ENCODE data around the gene ARHGAP10.
"Not testable (repeated sequence)": the region's sequence is repeated elsewhere in the genome, so short reads cannot be mapped to it uniquely, and the experiment has no call there.

Gene ARHGAP10

GRCh38 chr4:148075438-148075837 lies 343.6 kb downstream of the ARHGAP10 start:
- no peak overlapping the region for H3K9ac ChIP-seq (ENCODE audit: low read length in 5 of 5)
- no peak overlapping the region for H3K27ac ChIP-seq (ENCODE audit: low read depth, low read length)
- H3K27me3 ChIP-seq (ENCODE audit: control insufficient read depth in 5 of 5, insufficient read depth in 4 of 5, low read length in 5 of 5) = no peaks in the 10 kb centered on the region
- H3K4me1 ChIP-seq (ENCODE audit: control insufficient read depth in 5 of 5, insufficient read depth in 5 of 5, low read length in 5 of 5) = peaks cover 0 to 9% (median 0%) of the 10 kb centered on the region in 5 donors
- no peak overlapping the region for H3K4me3 ChIP-seq (ENCODE audit: low read depth in 1 of 5, low read length in 5 of 5)
- H3K9me3 ChIP-seq (ENCODE audit: control insufficient read depth in 5 of 5, low read length in 5 of 5) = peaks cover 0 to 29% (median 25%) of the 10 kb centered on the region in 5 donors
- H3K36me3 ChIP-seq (ENCODE audit: control insufficient read depth in 5 of 5, insufficient read depth in 5 of 5, low read length in 5 of 5) = peaks cover 9 to 70% (median 63%) of the 10 kb centered on the region in 5 donors

GRCh38 chr4:148076964-148077363 lies 345.1 kb downstream of the ARHGAP10 start:
- Histone ChIP-seq H3K9me3 (ENCODE audit: control insufficient read depth in 5 of 5, low read length in 5 of 5) (peaks cover 0 to 29% (median 25%) of the 10 kb centered on the region in 5 donors), H3K4me3 (ENCODE audit: low read depth in 1 of 5, low read length in 5 of 5) (no peak overlapping the region), H3K36me3 (ENCODE audit: control insufficient read depth in 5 of 5, insufficient read depth in 5 of 5, low read length in 5 of 5) (peaks cover 12 to 82% (median 73%) of the 10 kb centered on the region in 5 donors), H3K27ac (ENCODE audit: low read depth, low read length) (no peak overlapping the region), H3K4me1 (ENCODE audit: control insufficient read depth in 5 of 5, insufficient read depth in 5 of 5, low read length in 5 of 5) (peaks cover 0 to 9% (median 0%) of the 10 kb centered on the region in 5 donors), H3K9ac (ENCODE audit: low read length in 5 of 5) (no peak overlapping the region), H3K27me3 (ENCODE audit: control insufficient read depth in 5 of 5, insufficient read depth in 4 of 5, low read length in 5 of 5) (no peaks in the 10 kb centered on the region)

- Histone ChIP-seq H3K4me1 (ENCODE audit: control insufficient read depth in 5 of 5, insufficient read depth in 5 of 5, low read length in 5 of 5) (peaks cover 0 to 9% (median 0%) of the 10 kb centered on the region in 5 donors), H3K4me3 (ENCODE audit: low read depth in 1 of 5, low read length in 5 of 5) (no peak overlapping the region), H3K9ac (ENCODE audit: low read length in 5 of 5) (no peak overlapping the region), H3K36me3 (ENCODE audit: control insufficient read depth in 5 of 5, insufficient read depth in 5 of 5, low read length in 5 of 5) (peaks cover 12 to 81% (median 68%) of the 10 kb centered on the region in 5 donors), H3K27ac (ENCODE audit: low read depth, low read length) (no peak overlapping the region), H3K9me3 (ENCODE audit: control insufficient read depth in 5 of 5, low read length in 5 of 5) (peaks cover 0 to 29% (median 25%) of the 10 kb centered on the region in 5 donors), H3K27me3 (ENCODE audit: control insufficient read depth in 5 of 5, insufficient read depth in 4 of 5, low read length in 5 of 5) (no peaks in the 10 kb centered on the region)
Measured at GRCh38 chr4:148077581-148077980, 345.7 kb downstream of the ARHGAP10 start.

GRCh38 chr4:148078061-148078460 lies 346.2 kb downstream of the ARHGAP10 start:
- Histone ChIP-seq H3K4me1 (ENCODE audit: control insufficient read depth in 5 of 5, insufficient read depth in 5 of 5, low read length in 5 of 5) (peaks cover 0 to 9% (median 0%) of the 10 kb centered on the region in 5 donors), H3K27ac (ENCODE audit: low read depth, low read length) (no peak overlapping the region), H3K4me3 (ENCODE audit: low read depth in 1 of 5, low read length in 5 of 5) (no peak overlapping the region), H3K9ac (ENCODE audit: low read length in 5 of 5) (no peak overlapping the region), H3K9me3 (ENCODE audit: control insufficient read depth in 5 of 5, low read length in 5 of 5) (peaks cover 0 to 29% (median 25%) of the 10 kb centered on the region in 5 donors), H3K36me3 (ENCODE audit: control insufficient read depth in 5 of 5, insufficient read depth in 5 of 5, low read length in 5 of 5) (peaks cover 12 to 79% (median 64%) of the 10 kb centered on the region in 5 donors), H3K27me3 (ENCODE audit: control insufficient read depth in 5 of 5, insufficient read depth in 4 of 5, low read length in 5 of 5) (no peaks in the 10 kb centered on the region)

GRCh38 chr4:148079961-148080360 lies 348.1 kb downstream of the ARHGAP10 start:
- H3K9me3 ChIP-seq (ENCODE audit: control insufficient read depth in 5 of 5, low read length in 5 of 5) = peaks cover 0 to 22% (median 17%) of the 10 kb centered on the region in 5 donors
- no peak overlapping the region for H3K27ac ChIP-seq (ENCODE audit: low read depth, low read length)
- peaks cover 12 to 64% (median 45%) of the 10 kb centered on the region in 5 donors for H3K36me3 ChIP-seq (ENCODE audit: control insufficient read depth in 5 of 5, insufficient read depth in 5 of 5, low read length in 5 of 5)
- no peak overlapping the region for H3K4me3 ChIP-seq (ENCODE audit: low read depth in 1 of 5, low read length in 5 of 5)
- H3K4me1 ChIP-seq (ENCODE audit: control insufficient read depth in 5 of 5, insufficient read depth in 5 of 5, low read length in 5 of 5) = peaks cover 0 to 9% (median 0%) of the 10 kb centered on the region in 5 donors
- H3K27me3 ChIP-seq (ENCODE audit: control insufficient read depth in 5 of 5, insufficient read depth in 4 of 5, low read length in 5 of 5) = no peaks in the 10 kb centered on the region
- H3K9ac ChIP-seq (ENCODE audit: low read length in 5 of 5) = no peak overlapping the region

- Histone ChIP-seq H3K36me3 (ENCODE audit: control insufficient read depth in 5 of 5, insufficient read depth in 5 of 5, low read length in 5 of 5) (peaks cover 6 to 51% (median 34%) of the 10 kb centered on the region in 5 donors), H3K4me3 (ENCODE audit: low read depth in 1 of 5, low read length in 5 of 5) (no peak overlapping the region), H3K4me1 (ENCODE audit: control insufficient read depth in 5 of 5, insufficient read depth in 5 of 5, low read length in 5 of 5) (peaks cover 0 to 9% (median 0%) of the 10 kb centered on the region in 5 donors), H3K27me3 (ENCODE audit: control insufficient read depth in 5 of 5, insufficient read depth in 4 of 5, low read length in 5 of 5) (no peaks in the 10 kb centered on the region), H3K9ac (ENCODE audit: low read length in 5 of 5) (no peak overlapping the region), H3K9me3 (ENCODE audit: control insufficient read depth in 5 of 5, low read length in 5 of 5) (peaks cover 0 to 10% (median 6%) of the 10 kb centered on the region in 5 donors), H3K27ac (ENCODE audit: low read depth, low read length) (no peak overlapping the region)
Measured at GRCh38 chr4:148081267-148081666, 349.4 kb downstream of the ARHGAP10 start.

- H3K4me3 ChIP-seq (ENCODE audit: low read depth in 1 of 5, low read length in 5 of 5) = no peak overlapping the region
- peaks cover 0 to 6% (median 5%) of the 10 kb centered on the region in 5 donors for H3K9me3 ChIP-seq (ENCODE audit: control insufficient read depth in 5 of 5, low read length in 5 of 5)
- peaks cover 0 to 9% (median 0%) of the 10 kb centered on the region in 5 donors for H3K4me1 ChIP-seq (ENCODE audit: control insufficient read depth in 5 of 5, insufficient read depth in 5 of 5, low read length in 5 of 5)
- no peak overlapping the region for H3K27ac ChIP-seq (ENCODE audit: low read depth, low read length)
- no peak overlapping the region for H3K9ac ChIP-seq (ENCODE audit: low read length in 5 of 5)
- peaks cover 6 to 46% (median 30%) of the 10 kb centered on the region in 5 donors for H3K36me3 ChIP-seq (ENCODE audit: control insufficient read depth in 5 of 5, insufficient read depth in 5 of 5, low read length in 5 of 5)
- no peaks in the 10 kb centered on the region for H3K27me3 ChIP-seq (ENCODE audit: control insufficient read depth in 5 of 5, insufficient read depth in 4 of 5, low read length in 5 of 5)
Measured at GRCh38 chr4:148081745-148082144, 349.9 kb downstream of the ARHGAP10 start.

GRCh38 chr4:148083073-148083472 lies 351.2 kb downstream of the ARHGAP10 start:
- not testable (repeated sequence) for H3K9me3 ChIP-seq (ENCODE audit: control insufficient read depth in 5 of 5, low read length in 5 of 5); H3K4me3 ChIP-seq (ENCODE audit: low read depth in 1 of 5, low read length in 5 of 5); H3K27ac ChIP-seq (ENCODE audit: low read depth, low read length); H3K9ac ChIP-seq (ENCODE audit: low read length in 5 of 5); H3K27me3 ChIP-seq (ENCODE audit: control insufficient read depth in 5 of 5, insufficient read depth in 4 of 5, low read length in 5 of 5); H3K4me1 ChIP-seq (ENCODE audit: control insufficient read depth in 5 of 5, insufficient read depth in 5 of 5, low read length in 5 of 5)
- peaks cover 6 to 40% (median 23%) of the 10 kb centered on the region in 5 donors for H3K36me3 ChIP-seq (ENCODE audit: control insufficient read depth in 5 of 5, insufficient read depth in 5 of 5, low read length in 5 of 5)

- H3K9me3 ChIP-seq (ENCODE audit: control insufficient read depth in 5 of 5, low read length in 5 of 5) = no peaks in the 10 kb centered on the region
- no peak overlapping the region for H3K4me3 ChIP-seq (ENCODE audit: low read depth in 1 of 5, low read length in 5 of 5)
- H3K27ac ChIP-seq (ENCODE audit: low read depth, low read length) = no peak overlapping the region
- peaks cover 0 to 13% (median 3%) of the 10 kb centered on the region in 5 donors for H3K36me3 ChIP-seq (ENCODE audit: control insufficient read depth in 5 of 5, insufficient read depth in 5 of 5, low read length in 5 of 5)
- H3K9ac ChIP-seq (ENCODE audit: low read length in 5 of 5) = no peak overlapping the region
- no peaks in the 10 kb centered on the region for H3K27me3 ChIP-seq (ENCODE audit: control insufficient read depth in 5 of 5, insufficient read depth in 4 of 5, low read length in 5 of 5)
- H3K4me1 ChIP-seq (ENCODE audit: control insufficient read depth in 5 of 5, insufficient read depth in 5 of 5, low read length in 5 of 5) = peaks cover 2 to 17% (median 8%) of the 10 kb centered on the region in 5 donors
Measured at GRCh38 chr4:148089624-148090023, 357.7 kb downstream of the ARHGAP10 start.

- H3K4me3 ChIP-seq (ENCODE audit: low read depth in 1 of 5, low read length in 5 of 5) = no peak overlapping the region
- no peak overlapping the region for H3K9ac ChIP-seq (ENCODE audit: low read length in 5 of 5)
- H3K27ac ChIP-seq (ENCODE audit: low read depth, low read length) = no peak overlapping the region
- H3K27me3 ChIP-seq (ENCODE audit: control insufficient read depth in 5 of 5, insufficient read depth in 4 of 5, low read length in 5 of 5) = no peaks in the 10 kb centered on the region
- no peaks in the 10 kb centered on the region for H3K9me3 ChIP-seq (ENCODE audit: control insufficient read depth in 5 of 5, low read length in 5 of 5)
- peaks cover 0 to 13% (median 3%) of the 10 kb centered on the region in 5 donors for H3K36me3 ChIP-seq (ENCODE audit: control insufficient read depth in 5 of 5, insufficient read depth in 5 of 5, low read length in 5 of 5)
- H3K4me1 ChIP-seq (ENCODE audit: control insufficient read depth in 5 of 5, insufficient read depth in 5 of 5, low read length in 5 of 5) = peaks cover 2 to 17% (median 8%) of the 10 kb centered on the region in 5 donors
Measured at GRCh38 chr4:148090029-148090428, 358.1 kb downstream of the ARHGAP10 start.

All from subcutaneous abdominal adipose tissue (tissue), 5 donors.